ENCODE data around the gene CERS4. TPM values are rescaled to one million over a fixed set of nuclear protein-coding genes. Genes with fewer than 3 reads are reported as not detected.

The CERS4 gene
- total RNA-seq, 4 donors from 2014 or later = 2.1 to 4.0 (median 2.7) TPM

GRCh38 chr19:8251025-8251472, 41.9 kb downstream of the CERS4 start:
- Histone ChIP-seq H3K27ac (peak overlapping the region; percentile 22 to 74 (median 53)), H3K4me3 (no peak overlapping the region), H3K27me3 (no peaks in the 10 kb centered on the region), H3K4me1 (no peaks in the 10 kb centered on the region), H3K36me3 (no peaks in the 10 kb centered on the region), H3K9me3 (no peaks in the 10 kb centered on the region)
- DNase-seq (peak; percentile 48 to 86), ATAC-seq (peak; percentile 80 to 84)
- intact Hi-C loops (cut with DNase I; ENCODE audit: low total_unique reads) = loop anchor here (1.0 to 5.0 kb wide), 2 partner anchors 42 to 399 kb away; partner anchors contain the start of gene CERS4
- TF ChIP-seq CTCF (IDR thresholded peaks at IDR 0.05 in 4 of 5, conservative IDR thresholded peaks at IDR 0.05 in 1 of 5) (peak in 1 of 5 experiments; percentile 26), POLR2A (IDR thresholded peaks at IDR 0.05) (no peak)
- in situ Hi-C loops (cut with MboI; ENCODE audit: low sequenced_read_pairs in 4 of 4) = loop anchor here (5.0 to 25.0 kb wide), 5 partner anchors 94 to 306 kb away; partner anchors contain the start of genes TIMM44 (in 3 of the 4) and ELAVL1 (in 2 of the 4)

- in situ Hi-C loops (cut with MboI; ENCODE audit: low sequenced_read_pairs in 4 of 4) = loop anchor here (5.0 to 25.0 kb wide), 5 partner anchors 96 to 308 kb away; partner anchors contain the start of genes TIMM44 (in 3 of the 4) and ELAVL1 (in 2 of the 4)
- TF ChIP-seq POLR2A (IDR thresholded peaks at IDR 0.05) (no peak), CTCF (IDR thresholded peaks at IDR 0.05 in 4 of 5, conservative IDR thresholded peaks at IDR 0.05 in 1 of 5) (peak; percentile 88 to 93 (median 90))
- ATAC-seq (peak; percentile 75 to 78), DNase-seq (peak; percentile 49 to 69)
- H3K27ac ChIP-seq = no peak overlapping the region
- H3K36me3 ChIP-seq = no peaks in the 10 kb centered on the region
- H3K4me1 ChIP-seq = no peaks in the 10 kb centered on the region
- intact Hi-C loops (cut with DNase I; ENCODE audit: low total_unique reads) = loop anchor here (1.0 to 5.0 kb wide), 4 partner anchors 95 to 401 kb away; no protein-coding TSS in a partner anchor
- H3K4me3 ChIP-seq = no peak overlapping the region
- no peaks in the 10 kb centered on the region for H3K27me3 ChIP-seq
- H3K9me3 ChIP-seq = no peaks in the 10 kb centered on the region
These were observed 43.9 kb downstream of the CERS4 start for GRCh38 chr19:8252922-8253589.

GRCh38 chr19:8253678-8254077, 44.5 kb downstream of the CERS4 start:
- in situ Hi-C loops (cut with MboI; ENCODE audit: low sequenced_read_pairs in 4 of 4) = loop anchor here (5.0 to 25.0 kb wide), 5 partner anchors 96 to 309 kb away; partner anchors contain the start of genes TIMM44 (in 3 of the 4) and ELAVL1 (in 2 of the 4)
- no peak for TF ChIP-seq POLR2A (IDR thresholded peaks at IDR 0.05)
- no peak for TF ChIP-seq CTCF (IDR thresholded peaks at IDR 0.05 in 4 of 5, conservative IDR thresholded peaks at IDR 0.05 in 1 of 5)
- no peak for DNase-seq
- Histone ChIP-seq H3K27me3 (no peaks in the 10 kb centered on the region), H3K4me1 (no peaks in the 10 kb centered on the region), H3K4me3 (no peak overlapping the region), H3K27ac (no peak overlapping the region), H3K36me3 (no peaks in the 10 kb centered on the region), H3K9me3 (no peaks in the 10 kb centered on the region)
- intact Hi-C loops (cut with DNase I; ENCODE audit: low total_unique reads) = loop anchor here (1.0 to 5.0 kb wide), 4 partner anchors 95 to 401 kb away; no protein-coding TSS in a partner anchor
- ATAC-seq = no peak

GRCh38 chr19:8254286-8255001, 45.3 kb downstream of the CERS4 start:
- ATAC-seq (no peak), DNase-seq (no peak)
- Histone ChIP-seq H3K4me3 (no peak overlapping the region), H3K27me3 (no peaks in the 10 kb centered on the region), H3K36me3 (no peaks in the 10 kb centered on the region), H3K9me3 (no peaks in the 10 kb centered on the region), H3K27ac (no peak overlapping the region), H3K4me1 (no peaks in the 10 kb centered on the region)
- intact Hi-C loops (cut with DNase I; ENCODE audit: low total_unique reads) = loop anchor here (5.0 kb wide), 1 partner anchor 402 kb away; no protein-coding TSS in a partner anchor
- TF ChIP-seq CTCF (IDR thresholded peaks at IDR 0.05 in 4 of 5, conservative IDR thresholded peaks at IDR 0.05 in 1 of 5) = no peak
- no peak for TF ChIP-seq POLR2A (IDR thresholded peaks at IDR 0.05)
- in situ Hi-C loops (cut with MboI; ENCODE audit: low sequenced_read_pairs in 4 of 4) = loop anchor here (5.0 to 25.0 kb wide), 5 partner anchors 97 to 310 kb away; partner anchors contain the start of genes TIMM44 (in 3 of the 4) and ELAVL1 (in 2 of the 4)

Measured in gastrocnemius medialis (tissue), 4 donors.